ENCODE data around the gene TRAPPC5.

DNA sequence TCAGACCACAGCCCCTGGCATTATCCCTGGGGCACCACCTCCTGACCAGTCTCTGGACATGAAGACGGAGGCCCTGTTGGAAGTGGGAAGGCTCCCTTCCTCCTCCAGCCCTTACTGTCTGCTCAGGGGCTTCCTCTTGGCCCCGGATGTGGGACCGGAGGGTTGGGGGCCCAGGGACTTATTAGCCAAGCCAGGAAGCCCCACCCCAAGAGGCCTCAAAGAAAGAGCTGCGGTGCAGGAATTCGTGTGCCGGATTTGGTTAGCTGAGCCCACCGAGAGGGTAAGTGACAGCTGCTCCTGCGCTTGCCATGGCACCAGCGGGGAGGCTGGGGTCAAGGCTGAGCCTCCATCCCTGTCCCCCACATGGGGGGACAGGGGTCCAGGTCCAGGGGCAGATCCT lies 11.8 kb upstream of the TRAPPC5 start, which contains the start of gene RETN:
- TF ChIP-seq EZH2 (IDR thresholded peaks at IDR 0.05; ENCODE audit: low read depth, unreplicated experiment) = no peak
- TF ChIP-seq EZH2phosphoT487 (IDR thresholded peaks at IDR 0.05; ENCODE audit: unreplicated experiment) = no peak
- TF ChIP-seq, protein P1, sequence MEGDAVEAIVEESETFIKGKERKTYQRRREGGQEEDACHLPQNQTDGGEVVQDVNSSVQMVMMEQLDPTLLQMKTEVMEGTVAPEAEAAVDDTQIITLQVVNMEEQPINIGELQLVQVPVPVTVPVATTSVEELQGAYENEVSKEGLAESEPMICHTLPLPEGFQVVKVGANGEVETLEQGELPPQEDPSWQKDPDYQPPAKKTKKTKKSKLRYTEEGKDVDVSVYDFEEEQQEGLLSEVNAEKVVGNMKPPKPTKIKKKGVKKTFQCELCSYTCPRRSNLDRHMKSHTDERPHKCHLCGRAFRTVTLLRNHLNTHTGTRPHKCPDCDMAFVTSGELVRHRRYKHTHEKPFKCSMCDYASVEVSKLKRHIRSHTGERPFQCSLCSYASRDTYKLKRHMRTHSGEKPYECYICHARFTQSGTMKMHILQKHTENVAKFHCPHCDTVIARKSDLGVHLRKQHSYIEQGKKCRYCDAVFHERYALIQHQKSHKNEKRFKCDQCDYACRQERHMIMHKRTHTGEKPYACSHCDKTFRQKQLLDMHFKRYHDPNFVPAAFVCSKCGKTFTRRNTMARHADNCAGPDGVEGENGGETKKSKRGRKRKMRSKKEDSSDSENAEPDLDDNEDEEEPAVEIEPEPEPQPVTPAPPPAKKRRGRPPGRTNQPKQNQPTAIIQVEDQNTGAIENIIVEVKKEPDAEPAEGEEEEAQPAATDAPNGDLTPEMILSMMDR (conservative IDR thresholded peaks at IDR 0.05; ENCODE audit: low read depth in 2 of 2) = no peak
- no peak for TF ChIP-seq POLR2AphosphoS5 (IDR thresholded peaks at IDR 0.05; ENCODE audit: low read depth)
- TF ChIP-seq, protein P2, sequence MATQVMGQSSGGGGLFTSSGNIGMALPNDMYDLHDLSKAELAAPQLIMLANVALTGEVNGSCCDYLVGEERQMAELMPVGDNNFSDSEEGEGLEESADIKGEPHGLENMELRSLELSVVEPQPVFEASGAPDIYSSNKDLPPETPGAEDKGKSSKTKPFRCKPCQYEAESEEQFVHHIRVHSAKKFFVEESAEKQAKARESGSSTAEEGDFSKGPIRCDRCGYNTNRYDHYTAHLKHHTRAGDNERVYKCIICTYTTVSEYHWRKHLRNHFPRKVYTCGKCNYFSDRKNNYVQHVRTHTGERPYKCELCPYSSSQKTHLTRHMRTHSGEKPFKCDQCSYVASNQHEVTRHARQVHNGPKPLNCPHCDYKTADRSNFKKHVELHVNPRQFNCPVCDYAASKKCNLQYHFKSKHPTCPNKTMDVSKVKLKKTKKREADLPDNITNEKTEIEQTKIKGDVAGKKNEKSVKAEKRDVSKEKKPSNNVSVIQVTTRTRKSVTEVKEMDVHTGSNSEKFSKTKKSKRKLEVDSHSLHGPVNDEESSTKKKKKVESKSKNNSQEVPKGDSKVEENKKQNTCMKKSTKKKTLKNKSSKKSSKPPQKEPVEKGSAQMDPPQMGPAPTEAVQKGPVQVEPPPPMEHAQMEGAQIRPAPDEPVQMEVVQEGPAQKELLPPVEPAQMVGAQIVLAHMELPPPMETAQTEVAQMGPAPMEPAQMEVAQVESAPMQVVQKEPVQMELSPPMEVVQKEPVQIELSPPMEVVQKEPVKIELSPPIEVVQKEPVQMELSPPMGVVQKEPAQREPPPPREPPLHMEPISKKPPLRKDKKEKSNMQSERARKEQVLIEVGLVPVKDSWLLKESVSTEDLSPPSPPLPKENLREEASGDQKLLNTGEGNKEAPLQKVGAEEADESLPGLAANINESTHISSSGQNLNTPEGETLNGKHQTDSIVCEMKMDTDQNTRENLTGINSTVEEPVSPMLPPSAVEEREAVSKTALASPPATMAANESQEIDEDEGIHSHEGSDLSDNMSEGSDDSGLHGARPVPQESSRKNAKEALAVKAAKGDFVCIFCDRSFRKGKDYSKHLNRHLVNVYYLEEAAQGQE (IDR thresholded peaks at IDR 0.05; ENCODE audit: unreplicated experiment) = no peak
- TF ChIP-seq STAT1 (IDR thresholded peaks at IDR 0.05; ENCODE audit: unreplicated experiment) = no peak
- no peak for TF ChIP-seq ETS1 (IDR thresholded peaks at IDR 0.05)
- TF ChIP-seq ZNF114 (CRISPR knock-in tag; IDR thresholded peaks at IDR 0.05) = no peak
- TF ChIP-seq JUNB (IDR thresholded peaks at IDR 0.05; ENCODE audit: unreplicated experiment) = no peak
- no peak for TF ChIP-seq CREB1 (CRISPR knock-in tag; IDR thresholded peaks at IDR 0.05; ENCODE audit: low read depth)
- TF ChIP-seq NANOG (IDR thresholded peaks at IDR 0.05; ENCODE audit: borderline replicate concordance) = no peak
